GM18498 (cell line): ENCODE results near the gene CHPT1.
"Not testable (repeated sequence)": the region's sequence is repeated elsewhere in the genome, so short reads cannot be mapped to it uniquely, and the experiment has no call there.

Source experiments
- ATAC-seq: cut with Tn5 transposase; IDR thresholded peaks from one replicate; pipeline ENCODE4 v1.9.1; 2021; ENCODE audit warnings: mild to moderate bottlenecking, moderate library complexity; ENCODE audit not compliant: unreplicated experiment

The CHPT1 gene

GRCh38 chr12:101697197-101697929 lies at the start of gene CHPT1:
Gene CHPT1 (plus strand): TSS chr12:101697640. CDS start chr12:101697862, 222 bp downstream.
- peak; percentile 73 for ATAC-seq

- ATAC-seq: no peak
Measured at GRCh38 chr12:101647711-101648110, 49.7 kb upstream of the CHPT1 start.

- no peak for ATAC-seq
Measured at GRCh38 chr12:101648195-101648594, 49.2 kb upstream of the CHPT1 start.

- ATAC-seq: no peak
Measured at GRCh38 chr12:101650346-101651117, 46.9 kb upstream of the CHPT1 start.

- no peak for ATAC-seq
Measured at GRCh38 chr12:101653030-101653429, 44.4 kb upstream of the CHPT1 start.

GRCh38 chr12:101653503-101653902 lies 43.9 kb upstream of the CHPT1 start:
- ATAC-seq: no peak

GRCh38 chr12:101654442-101654841 lies 43.0 kb upstream of the CHPT1 start:
- ATAC-seq: no peak

- no peak for ATAC-seq
Measured at GRCh38 chr12:101655393-101655792, 42.0 kb upstream of the CHPT1 start.

- not testable (repeated sequence) for ATAC-seq
Measured at GRCh38 chr12:101660662-101661061, 36.8 kb upstream of the CHPT1 start.

GRCh38 chr12:101663298-101663697 lies 34.1 kb upstream of the CHPT1 start:
- ATAC-seq: no peak

GRCh38 chr12:101664992-101665391 lies 32.4 kb upstream of the CHPT1 start:
- ATAC-seq: no peak

- ATAC-seq: no peak
Measured at GRCh38 chr12:101666052-101666728, 31.2 kb upstream of the CHPT1 start.

- ATAC-seq: no peak
Measured at GRCh38 chr12:101667591-101667990, 29.8 kb upstream of the CHPT1 start.

- no peak for ATAC-seq
Measured at GRCh38 chr12:101670007-101670671, 27.3 kb upstream of the CHPT1 start.

- peak; percentile 95 for ATAC-seq
Measured at GRCh38 chr12:101671157-101671791, 26.2 kb upstream of the CHPT1 start.

- ATAC-seq: peak; percentile 24
Measured at GRCh38 chr12:101671833-101672232, 25.6 kb upstream of the CHPT1 start.

- ATAC-seq: no peak
Measured at GRCh38 chr12:101675555-101675954, 21.9 kb upstream of the CHPT1 start.

GRCh38 chr12:101676497-101676896 lies 20.9 kb upstream of the CHPT1 start:
- ATAC-seq: not testable (repeated sequence)

GRCh38 chr12:101678081-101678480 lies 19.4 kb upstream of the CHPT1 start:
- no peak for ATAC-seq

- ATAC-seq: no peak
Measured at GRCh38 chr12:101680240-101680639, 17.2 kb upstream of the CHPT1 start.

GRCh38 chr12:101680647-101681046 lies 16.8 kb upstream of the CHPT1 start:
- no peak for ATAC-seq
